Activated naive CD4-positive, alpha-beta T cell treated with Interleukin-2 at 50 U/mL for 16 hours (primary cell): ENCODE data around the gene CIDEC.
A peak's percentile ranks its signal among the peaks of the same experiment; 100 is the strongest.
"Not testable (repeated sequence)": the region's sequence is repeated elsewhere in the genome, so short reads cannot be mapped to it uniquely, and the experiment has no call there.

ENCODE experiments used
- DNase-seq: peaks from one replicate; pipeline ENCODE4 v3.0.0-alpha.2; 2020

Gene CIDEC

DNA sequence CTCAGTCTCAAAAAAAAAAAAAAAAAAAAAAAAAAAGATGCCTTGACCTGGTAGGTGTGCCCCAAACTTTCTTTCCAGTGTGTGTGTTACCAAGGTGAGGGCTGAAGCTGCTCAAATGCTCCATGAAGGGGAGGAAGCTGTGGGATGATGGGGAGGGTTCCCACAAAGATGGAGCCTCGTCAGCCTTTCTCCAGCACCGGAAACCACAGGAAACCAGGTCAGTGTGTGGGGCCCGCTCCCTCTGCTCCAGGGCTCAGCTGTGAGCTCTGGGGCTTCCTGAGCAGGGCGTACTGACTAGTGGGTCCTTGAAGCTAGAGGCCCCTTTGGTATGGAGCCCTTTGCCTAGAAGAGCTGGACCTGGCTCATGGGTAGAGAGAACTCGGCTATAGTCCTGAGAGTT, 21.9 kb upstream of the CIDEC start:
- peak; percentile 53 for DNase-seq

DNA sequence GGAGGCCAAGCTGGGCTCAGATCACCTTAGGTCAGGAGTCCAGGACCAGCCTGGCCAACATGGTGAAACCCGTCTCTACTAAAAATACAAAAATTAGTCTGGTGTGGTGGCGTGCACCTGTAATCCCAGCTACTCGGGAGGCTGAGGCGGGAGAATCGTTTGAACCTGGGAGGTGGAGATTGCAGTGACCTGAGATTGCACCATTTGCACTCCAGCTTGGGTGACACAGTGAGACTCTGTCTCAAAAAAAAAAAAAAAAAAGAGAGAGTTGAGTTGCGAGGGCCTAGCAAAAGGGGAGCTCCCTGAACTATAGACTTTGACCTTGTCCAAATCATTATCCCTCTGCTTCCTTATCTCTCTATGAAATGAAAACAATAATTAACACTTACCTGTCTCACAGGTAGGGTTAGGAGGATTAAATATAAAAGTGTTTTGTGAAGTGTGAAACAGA, 20.9 kb upstream of the CIDEC start:
- DNase-seq = not testable (repeated sequence)

DNA sequence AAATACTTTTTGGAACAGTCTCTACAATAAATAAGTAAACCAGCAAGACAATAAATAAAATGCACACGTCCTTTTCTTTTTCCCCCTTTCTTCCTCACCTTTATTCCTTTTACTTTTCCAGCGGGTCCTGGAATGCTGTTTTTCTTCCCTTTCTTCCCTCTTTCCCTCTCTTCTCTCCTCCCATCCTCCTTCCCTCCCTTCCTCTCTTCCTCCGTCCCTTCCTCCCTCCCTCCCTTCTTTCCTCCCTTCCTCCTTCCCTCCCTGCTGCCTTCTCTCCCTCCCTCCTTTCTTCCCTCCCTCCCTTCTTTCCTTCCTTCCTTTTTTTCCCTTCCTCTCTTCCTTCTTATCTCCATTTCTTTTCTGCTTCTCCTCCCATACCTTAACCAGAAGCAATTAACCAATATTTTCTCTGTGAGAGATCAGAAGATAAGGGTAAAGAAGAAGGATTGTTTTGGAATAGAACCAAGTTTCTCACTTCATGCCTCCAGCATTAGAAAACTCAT, 19.3 kb upstream of the CIDEC start:
- no peak for DNase-seq

DNA sequence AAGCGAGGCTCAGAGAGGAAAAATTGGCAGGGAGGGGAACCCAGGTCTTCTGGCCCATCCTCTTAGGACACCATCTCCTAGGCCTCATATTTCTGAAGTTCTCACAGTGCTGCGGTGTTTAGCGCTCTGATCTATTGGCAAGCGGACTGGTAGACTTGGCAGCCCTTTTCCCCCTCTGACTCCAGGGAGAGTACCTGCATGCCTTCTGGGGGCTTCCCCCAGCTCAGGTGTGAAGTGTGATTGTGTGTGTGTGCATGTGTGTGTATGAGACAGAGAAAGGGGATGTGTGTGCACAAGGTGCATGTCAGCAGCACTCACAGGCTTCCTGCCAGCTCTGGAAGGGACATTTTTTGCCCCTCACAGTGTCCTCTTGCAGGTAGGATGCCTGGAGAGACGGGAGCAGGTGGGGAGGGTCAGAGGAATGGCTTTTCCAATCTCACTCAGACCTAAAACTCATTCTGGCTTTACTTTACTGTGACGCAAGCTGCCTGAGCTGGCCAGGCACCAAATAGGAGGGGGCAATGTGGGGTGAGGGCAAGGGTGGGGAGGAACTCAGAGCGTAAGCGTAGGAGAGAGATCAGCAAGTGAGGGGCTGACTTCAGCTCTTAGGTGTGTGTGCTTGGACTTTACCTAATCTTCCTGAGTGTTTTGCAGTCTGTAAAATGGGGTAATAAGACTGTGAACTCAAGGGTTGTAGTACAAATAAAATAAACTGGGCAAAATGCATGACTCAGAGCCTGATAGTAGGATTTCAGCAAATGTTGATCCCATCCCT, 18.6 kb upstream of the CIDEC start:
- no peak for DNase-seq

DNA sequence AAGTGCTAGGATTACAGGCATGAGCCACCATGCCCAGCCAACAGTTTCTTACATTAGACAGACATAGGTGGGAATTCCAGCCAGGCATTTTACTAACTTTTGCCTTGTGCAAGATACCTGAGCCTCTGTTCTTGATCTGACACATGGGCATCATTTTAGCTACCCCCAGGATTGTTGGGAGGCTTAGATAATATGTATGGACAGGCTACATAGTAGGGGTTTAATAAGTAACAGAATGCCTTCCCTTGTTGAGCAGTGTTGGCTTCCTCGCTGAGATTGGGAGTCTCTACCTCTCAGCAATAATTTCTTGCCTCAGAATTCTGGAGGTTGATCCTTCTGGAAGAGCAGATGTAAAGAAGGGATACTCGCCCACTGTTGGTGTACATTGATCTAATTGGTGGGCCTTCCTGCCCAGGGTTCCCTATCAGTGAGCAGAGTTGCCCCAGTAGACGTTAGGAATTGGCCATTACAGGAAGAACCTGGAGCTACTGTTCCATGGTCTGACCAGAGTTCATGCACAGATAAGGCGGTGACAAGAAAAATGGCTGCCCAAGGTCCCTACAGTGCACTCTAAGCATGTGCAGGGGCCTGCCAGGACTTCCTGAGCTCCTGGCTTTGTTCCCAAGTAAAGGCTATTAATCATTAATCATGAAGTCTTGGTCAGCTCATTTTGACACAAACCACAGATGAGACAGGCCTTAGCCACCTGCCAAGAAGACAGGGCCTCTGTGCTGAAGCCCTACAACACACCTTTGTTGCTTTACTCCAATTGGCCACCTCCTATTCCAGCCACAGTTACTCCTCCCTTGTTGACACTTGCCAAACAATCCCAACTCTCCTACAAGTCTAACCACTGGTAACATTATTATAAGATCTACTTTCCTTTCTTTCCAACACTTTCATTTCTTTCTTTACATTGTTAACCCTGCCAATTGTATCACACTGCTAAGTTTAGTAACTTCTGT, 17.6 kb upstream of the CIDEC start:
- DNase-seq = no peak

DNA sequence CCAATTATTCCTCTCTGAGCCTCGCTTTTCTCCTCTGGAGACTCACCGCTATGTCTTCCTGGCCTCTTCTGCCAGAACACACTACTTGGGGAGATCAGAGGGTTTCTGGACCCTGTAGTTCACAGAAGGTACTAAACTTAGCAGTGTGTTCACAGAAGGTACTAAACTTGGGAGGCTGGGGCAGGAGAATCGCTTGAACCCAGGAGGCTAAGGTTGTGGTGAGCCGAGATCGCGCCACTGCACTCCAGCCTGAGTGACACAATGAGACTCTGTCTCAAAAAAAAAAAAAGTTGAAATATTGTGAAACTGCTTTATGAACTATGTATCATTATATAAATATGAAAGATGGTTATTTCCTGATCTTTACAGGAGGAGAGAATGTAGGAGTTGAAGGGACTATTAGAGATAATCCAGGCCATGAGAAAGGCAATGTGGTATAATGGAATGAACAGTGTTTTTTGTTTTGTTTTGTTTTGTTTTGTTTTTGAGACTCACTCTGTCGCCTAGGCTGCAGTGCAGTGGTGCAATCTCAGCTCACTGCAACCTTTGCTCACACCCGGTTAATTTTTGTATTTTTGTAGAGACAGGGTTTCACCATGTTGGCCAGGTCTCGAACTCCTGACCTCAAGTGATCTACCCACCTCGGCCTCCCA, 16.8 kb upstream of the CIDEC start:
- not testable (repeated sequence) for DNase-seq

DNA sequence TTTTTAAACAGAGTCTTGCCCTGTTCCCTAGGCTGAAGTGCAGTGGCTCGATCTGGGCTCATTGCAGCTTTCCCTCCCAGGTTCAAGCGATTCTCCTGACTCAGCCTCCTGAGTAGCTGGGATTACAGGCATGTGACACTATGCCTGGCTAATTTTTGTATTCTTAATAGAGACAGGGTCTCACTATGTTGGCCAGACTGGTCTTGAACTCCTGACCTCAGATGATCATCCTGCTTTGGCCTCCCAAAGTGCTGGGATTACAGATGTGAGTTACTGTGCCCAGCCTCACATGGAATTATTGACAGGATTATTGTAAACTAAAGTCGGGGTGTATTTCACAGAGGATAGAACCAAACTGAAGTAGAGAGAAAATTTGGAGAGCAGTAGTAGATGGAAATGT, 15.7 kb upstream of the CIDEC start:
- not testable (repeated sequence) for DNase-seq

DNA sequence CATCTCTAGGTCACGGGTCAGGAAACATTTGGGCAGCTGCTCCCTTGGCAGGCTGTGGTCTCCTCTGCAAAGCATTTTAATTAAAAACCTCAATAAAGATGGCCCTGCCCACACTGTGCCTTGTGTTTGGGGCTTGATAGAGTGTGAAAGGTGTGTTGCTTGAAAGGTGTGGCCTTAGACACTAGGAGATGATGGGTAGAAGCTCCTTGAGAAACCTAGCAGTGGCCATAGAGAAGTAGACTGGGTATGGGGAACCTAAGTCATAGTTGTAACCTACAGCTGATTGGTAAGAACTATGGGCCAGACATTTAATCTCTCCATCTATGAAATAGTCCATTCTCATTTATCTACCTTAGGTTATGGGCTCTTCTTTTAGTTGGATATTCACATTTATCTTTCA, 13.7 kb upstream of the CIDEC start:
- no peak for DNase-seq

DNA sequence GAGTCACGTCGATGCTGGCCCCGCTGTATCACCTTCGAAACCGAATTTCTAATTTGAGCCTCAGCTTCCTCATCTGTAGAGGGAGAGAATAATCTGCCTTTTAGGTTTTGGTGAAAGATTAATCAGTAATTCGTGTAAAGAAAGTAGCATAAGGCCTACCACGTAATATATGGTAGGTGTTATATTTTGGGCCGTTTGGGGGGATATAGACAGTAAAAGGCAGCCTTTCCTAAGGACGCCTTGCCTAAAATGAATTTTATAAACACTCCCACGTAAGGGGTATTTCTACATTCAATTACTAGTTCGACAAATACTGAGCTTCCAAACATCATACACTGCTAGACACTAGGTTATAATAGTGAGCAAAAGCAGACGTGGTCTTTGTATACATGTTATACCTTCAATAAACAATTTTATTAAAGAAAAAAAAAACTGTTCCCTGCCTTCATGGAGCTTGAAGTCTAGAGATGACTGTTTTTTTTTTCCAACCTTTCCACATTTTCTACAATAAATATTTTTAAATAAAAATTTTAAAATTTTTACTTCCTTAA, 11.1 kb upstream of the CIDEC start:
- DNase-seq = no peak

DNA sequence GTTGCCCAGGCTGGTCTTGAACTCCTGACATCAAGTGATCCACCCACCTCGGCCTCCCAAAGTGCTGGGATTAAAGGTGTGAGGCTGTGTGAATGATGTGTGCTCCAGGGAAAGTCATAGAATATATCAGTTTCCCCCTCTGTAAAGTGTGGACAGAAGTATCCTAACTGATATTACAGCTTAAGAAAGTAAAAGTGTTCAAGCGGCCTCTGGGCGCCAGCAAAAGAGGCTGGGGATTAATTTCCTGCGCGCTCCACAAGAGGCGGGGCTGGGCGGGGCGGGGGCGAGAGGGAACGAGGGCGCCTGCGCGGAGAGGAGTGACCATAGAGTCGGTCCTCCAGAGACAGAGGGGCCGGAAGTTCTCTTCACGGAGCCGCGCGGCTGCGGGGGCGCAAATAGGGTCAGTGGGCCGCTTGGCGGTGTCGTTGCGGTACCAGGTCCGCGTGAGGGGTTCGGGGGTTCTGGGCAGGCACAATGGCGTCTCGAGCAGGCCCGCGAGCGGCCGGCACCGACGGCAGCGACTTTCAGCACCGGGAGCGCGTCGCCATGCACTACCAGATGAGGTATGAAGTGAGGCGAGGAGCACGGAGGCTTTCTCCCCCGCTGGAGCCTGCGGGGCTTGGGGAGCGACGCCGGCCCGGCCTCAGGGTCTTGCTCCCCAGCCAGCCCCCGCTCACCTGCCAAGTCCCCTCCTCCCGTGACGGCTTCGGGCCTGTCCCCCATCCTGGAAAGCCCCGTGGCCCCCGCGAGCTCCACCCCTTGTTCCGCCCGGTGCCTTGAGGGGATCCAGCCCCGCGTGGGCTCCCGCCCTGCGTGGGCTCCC, 10.4 kb upstream of the CIDEC start, which contains the start of gene JAGN1:
Gene JAGN1, plus strand, starts transcription at position 362 of the 823 bp plus-strand sequence. Its CDS starts 113 bp downstream, at position 475.
- DNase-seq = peak; percentile 91

DNA sequence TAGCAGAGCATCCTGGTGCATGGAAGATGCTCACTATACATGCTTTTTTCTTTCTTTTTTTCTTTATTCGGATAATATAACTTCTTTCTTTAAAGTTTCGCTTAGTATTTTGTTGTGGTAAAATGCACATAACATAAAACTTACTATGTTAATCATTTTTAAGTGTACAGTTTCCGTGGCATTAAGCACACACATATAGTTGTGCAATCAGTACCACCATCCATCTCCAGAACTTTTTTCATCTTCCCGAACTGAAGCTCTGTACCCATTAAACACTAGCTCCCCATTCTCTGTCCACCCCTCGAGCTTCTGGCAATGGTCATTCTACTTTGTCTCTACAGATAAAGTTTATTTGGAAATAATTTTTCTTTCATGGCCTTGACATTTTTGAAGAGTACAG, 9.4 kb upstream of the CIDEC start:
- no peak for DNase-seq

DNA sequence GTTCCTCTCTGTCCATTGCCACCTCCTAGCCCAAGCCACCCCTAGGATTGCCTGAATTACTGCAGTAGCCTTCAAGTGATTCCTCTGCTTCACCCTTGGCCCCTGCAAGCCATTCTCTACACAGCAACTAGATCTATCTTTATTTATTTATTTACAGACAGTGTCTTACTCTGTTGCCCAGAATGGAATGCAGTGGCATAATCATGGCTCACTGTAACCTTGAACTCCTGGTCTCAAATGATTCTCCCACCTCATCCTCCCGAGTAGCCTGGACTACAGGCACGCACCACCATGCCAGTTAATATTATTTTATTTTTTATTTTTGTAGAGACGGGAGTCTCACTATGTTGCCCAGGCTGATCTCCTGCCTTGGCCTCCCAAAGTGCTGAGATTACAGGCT, 8.5 kb upstream of the CIDEC start:
- no peak for DNase-seq

DNA sequence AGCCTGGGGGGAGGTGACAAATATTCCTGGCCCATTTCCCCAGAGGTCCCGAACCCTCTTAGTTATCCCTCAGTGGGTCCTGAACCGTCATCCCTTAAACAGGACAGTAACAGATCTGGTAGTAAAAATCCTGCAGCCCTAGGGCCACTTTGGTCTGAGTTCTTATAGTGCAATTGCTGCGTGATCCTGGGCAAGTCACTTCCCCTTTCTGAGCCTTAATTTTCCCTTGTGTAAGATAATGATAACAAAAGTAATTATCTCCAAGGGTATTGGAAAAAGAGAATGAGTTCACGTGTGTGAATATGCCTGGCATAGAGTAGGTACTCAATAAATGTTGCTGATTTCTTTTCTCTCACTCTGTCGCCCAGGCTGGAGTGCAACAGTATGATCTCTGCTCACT, 7.4 kb upstream of the CIDEC start:
- no peak for DNase-seq

DNA sequence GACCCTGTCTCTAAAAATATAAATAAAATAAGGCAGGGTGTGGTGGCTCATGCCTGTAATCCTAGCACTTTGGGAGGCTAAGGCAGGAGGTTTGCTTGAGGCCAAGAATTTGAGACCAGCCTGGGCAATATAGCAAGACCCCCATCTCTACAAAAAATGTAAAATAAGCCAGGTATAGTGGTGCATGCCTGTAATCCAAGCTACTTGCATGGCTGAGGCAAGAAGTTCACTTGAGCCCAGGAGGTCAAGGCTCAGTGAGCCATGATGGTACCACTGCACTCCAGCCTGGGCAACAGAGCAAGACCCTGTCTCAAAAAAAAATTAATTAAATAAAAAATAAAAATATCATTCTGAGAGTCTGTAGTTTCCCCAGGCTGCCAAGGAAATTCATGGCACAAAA, 6.3 kb upstream of the CIDEC start:
- DNase-seq = no peak

DNA sequence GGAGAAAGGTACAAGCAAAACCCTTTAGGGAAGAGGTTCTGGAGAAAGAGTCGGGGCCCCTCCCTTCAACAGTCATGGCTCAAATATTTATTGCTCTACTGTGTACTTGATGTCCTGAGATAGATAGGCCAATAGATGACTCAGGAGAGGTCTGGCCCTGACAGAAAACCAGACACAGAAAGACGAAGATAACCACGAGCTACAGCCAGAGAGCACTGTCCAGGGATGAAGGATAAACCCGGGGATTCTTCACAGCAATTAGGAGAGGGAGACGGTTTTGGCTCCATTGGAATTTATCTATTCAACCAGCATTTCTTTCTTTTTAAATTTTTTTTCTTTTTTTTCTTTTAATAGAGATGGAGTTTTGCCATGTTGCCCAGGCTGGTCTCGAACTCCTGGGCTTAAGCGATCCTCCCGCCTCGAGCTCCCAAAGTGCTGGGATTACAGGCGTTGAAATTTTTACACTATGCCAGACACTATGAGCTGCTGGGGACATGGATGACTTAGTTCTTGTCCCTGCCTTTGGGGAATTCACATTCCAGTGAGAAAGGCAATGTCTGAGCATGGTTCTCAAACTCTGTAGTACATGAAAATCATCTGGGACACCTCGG, 4.6 kb upstream of the CIDEC start:
- DNase-seq = no peak

DNA sequence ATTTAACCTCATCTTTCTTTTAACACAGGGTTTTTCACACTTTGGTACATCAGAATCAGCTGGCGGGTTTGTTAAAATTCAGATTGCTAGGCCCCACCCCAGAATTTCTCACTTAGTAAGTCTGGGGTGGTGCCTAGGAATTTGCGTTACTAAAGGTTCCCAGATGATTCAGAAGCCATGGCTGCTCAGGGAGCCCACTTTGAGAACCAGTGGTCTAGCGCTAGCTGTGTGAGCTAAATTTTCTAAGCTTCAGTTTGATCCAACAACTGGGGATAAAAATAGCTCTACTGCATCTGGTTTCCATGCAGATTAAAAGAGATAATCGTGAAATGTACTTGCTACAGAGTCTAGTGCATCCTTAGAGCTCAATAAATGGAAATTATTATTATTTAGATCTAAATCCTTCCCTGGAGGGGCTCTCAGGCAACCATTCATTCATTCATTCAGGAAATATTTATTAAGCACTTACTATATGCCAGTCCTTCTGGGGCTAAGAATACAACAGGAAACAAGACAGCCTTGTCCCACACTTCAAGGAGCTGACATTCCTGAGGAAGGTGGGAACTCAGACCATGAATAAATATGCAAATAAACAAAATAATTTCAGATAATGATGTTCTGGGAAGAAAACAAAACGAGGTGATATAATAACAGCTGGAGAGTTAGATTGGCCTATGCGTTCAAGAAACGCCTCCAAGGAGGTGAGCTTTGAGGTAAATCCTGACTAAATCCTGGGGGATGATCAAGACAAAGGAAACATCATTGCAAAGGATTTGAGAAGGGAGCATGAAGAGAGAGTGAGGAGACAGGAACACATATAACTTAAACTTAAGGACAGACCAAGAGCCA, 3.9 kb upstream of the CIDEC start:
- DNase-seq = no peak

DNA sequence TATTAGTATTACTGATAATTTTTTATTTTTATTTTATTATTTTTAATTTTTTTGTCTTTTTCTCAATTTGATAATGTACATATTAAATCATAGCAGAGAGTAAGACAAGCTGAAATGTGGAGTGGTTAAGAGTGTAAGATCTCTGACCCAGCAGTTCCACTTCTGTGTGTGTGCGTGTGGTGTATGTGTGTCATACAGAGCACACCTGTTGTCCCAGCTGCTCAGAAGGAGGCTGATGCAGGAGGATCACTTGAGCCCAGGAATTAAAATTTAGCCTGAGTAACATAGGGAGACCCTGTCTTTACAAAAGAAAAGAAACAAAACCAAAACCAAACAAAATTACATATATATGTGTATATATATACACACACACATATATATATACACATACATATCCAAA, 1.4 kb upstream of the CIDEC start:
- DNase-seq = no peak

DNA sequence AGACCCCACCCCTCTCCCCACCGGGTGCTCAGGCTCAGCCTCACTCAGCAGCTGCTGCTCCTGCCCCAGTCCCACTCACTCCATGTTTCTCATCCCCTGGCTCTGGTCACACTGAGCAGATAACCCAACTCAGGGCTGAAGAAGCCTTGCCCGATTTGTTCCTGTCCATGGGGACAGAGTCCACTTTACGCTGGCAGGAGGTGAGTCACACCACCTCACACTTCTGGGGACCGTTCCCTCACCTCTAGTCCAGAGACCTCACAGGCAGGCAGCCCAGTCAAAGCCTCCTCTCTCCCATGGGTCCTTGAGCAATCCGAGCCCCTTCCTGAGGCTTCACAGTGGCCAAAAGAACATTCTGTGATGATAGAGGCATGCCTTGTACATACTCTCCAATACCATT, 1.4 kb downstream of the CIDEC start:
- no peak for DNase-seq

DNA sequence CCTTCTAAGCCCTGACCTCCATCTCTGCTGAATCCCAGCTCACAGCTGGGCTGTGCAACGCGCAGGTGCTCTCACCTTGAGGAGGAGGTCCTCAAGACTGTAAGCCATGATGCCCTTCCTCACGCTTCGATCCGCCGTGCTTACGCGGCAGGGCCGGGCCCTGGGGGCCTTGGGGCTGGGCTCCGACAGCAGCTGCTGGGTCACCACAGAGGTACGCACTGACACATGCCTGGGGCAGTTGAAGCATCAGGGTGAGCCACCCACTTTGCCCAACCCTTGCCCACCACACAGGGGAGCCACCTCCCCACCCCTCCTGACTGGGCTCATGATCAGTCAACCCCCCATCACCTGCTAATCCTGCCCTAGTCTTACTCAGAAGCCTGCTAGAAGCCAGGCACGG, 3.1 kb downstream of the CIDEC start:
- no peak for DNase-seq

DNA sequence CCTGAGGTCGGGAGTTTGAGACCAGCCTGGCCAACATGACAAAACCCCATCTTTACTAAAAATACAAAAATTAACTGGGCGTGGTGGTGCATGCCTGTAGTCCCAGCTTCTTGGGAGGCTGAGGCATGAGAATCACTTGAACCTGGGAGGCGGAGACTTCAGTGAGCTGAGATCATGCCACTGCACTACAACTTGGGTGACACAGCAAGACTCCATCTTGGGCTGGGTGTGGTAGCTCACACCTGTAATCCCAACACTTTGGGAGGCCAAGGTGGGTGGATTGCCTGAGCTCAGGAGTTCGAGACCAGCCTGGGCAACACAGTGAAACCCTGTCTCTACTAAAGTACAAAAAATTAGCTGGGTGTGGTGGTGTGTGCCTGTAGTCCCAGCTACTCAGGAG, 3.8 kb downstream of the CIDEC start:
- not testable (repeated sequence) for DNase-seq
